Activated CD8-positive, alpha-beta memory T cell treated with anti-CD3 and anti-CD28 coated beads, Interleukin-2, amount 50 U/mL, for 1 hour (primary cell): Measurements from ENCODE around the gene LSAMP.
"Not testable (repeated sequence)": the region's sequence is repeated elsewhere in the genome, so short reads cannot be mapped to it uniquely, and the experiment has no call there.

Source experiments
- DNase-seq: peaks from one replicate; pipeline ENCODE4 v3.0.0-alpha.2; 2020; ENCODE audit errors: extremely low read depth

The LSAMP gene

DNA sequence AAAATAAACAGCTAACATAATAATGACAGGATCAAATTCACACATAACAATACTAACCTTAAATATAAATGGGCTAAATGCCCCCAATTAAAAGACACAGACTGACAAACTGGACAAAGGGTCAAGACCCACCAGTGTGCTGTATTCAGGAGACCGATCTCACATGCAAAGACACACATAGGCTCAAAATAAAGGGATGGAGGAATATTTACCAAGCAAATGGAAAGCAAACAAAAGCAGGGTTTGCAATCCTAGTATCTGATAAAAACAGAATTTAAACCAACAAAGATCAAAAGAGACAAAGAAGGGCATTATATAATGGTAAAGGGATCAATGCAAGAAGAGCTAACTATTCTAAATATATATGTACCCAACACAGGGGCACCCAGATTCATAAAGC lies 692.3 kb downstream of the LSAMP start:
- DNase-seq, result not testable (repeated sequence)
